Measurements from ENCODE around the gene FAM20C.
"Not testable (repeated sequence)": the region's sequence is repeated elsewhere in the genome, so short reads cannot be mapped to it uniquely, and the experiment has no call there.

FAM20C gene

DNA sequence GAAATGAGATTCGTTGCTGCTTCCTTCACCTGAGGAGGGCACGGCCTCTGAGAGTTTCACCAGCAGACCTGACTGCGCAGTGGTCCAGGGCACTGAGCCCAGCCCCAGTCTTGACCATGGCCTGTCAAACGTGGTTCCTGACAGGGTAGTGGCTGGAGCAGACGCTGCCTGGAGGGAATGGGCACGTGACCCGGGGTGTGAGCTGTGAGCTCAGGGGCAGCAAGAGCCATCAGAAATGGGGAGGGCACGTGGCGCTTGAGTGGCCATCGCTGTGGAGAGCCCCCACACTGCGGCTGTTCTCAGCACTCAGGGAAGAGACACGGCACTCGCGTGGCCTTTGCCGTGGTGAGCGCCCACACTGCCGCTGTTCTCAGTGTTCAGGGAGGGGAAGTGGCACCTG is 12.0 kb downstream of the FAM20C start:
- TF ChIP-seq SP3 (tag by site-specific recombination; IDR thresholded peaks at IDR 0.05) = no peak
- TF ChIP-seq ZNF292 (tag by site-specific recombination; IDR thresholded peaks at IDR 0.05; ENCODE audit: borderline replicate concordance, low read depth) = no peak
- TF ChIP-seq ZNF202 (tag by site-specific recombination; IDR thresholded peaks at IDR 0.05; ENCODE audit: borderline replicate concordance) = no peak
- POLR2A ChIA-PET = no interaction called here
- CTCF ChIA-PET = no interaction called here
- Histone ChIP-seq H3K9me3 (ENCODE audit: control insufficient read depth, insufficient read depth, low read depth, low read length) (no peaks in the 10 kb centered on the region), H3K27ac (ENCODE audit: extremely low read depth, low read depth, low read length) (no peak overlapping the region), H3K4me1 (ENCODE audit: control insufficient read depth, insufficient read depth, low read length) (no peaks in the 10 kb centered on the region), H3K36me3 (ENCODE audit: control insufficient read depth in 2 of 2, insufficient read depth in 1 of 2, low read length in 2 of 2) (peaks cover 4 to 38% of the 10 kb centered on the region in 2 experiments; a peak in 2 of 3 replicates), H3K4me3 (ENCODE audit: low read depth, low read length) (no peak overlapping the region)

DNA sequence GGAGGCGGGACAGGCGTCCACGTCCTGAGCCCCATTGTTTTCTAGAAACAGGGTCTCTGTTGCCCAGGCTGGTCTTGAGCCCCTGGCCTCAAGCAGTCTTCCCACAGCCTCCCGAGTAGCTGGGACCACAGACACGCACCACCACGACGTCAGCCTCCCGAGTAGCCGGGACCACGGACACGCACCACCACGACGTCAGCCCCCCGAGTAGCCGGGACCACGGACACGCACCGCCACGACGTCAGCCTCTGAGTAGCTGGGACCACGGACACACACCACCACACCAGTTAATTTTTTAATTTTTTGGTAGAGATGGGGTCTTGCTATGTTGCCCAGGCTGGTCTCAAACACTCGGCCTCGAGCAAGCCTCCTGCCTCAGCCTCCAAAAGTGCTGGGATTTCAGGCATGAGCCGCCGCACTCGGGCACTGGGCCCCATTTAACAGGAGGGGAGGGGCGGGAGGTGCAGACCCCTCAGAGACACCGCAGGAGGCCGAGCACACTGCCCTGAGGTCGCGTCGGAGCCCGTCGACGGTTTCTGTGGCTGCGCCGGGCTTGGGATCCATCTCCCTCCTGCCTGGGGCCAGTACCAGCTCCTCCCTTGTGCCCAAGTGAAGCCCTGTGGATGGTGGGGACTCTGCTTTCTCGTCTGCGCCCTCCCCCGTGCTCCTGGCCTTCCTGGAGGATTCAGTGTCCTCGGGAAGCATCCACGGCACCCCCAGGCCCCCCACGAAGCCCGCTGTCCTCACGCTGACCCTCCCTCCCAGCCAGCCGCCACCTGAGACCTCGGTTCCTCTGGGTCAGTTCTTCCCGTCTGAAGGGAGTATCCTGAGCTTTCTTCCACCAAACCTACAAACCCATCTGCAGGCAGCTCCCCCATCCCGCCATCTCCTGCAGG is 13.0 kb downstream of the FAM20C start:
- CTCF ChIA-PET = no interaction called here
- Histone ChIP-seq H3K27ac (ENCODE audit: extremely low read depth, low read depth, low read length) (no peak overlapping the region), H3K4me3 (ENCODE audit: low read depth, low read length) (no peak overlapping the region), H3K9me3 (ENCODE audit: control insufficient read depth, insufficient read depth, low read depth, low read length) (no peaks in the 10 kb centered on the region), H3K36me3 (ENCODE audit: control insufficient read depth in 2 of 2, insufficient read depth in 1 of 2, low read length in 2 of 2) (peaks cover 4 to 38% of the 10 kb centered on the region in 2 experiments; a peak in 2 of 3 replicates), H3K4me1 (ENCODE audit: control insufficient read depth, insufficient read depth, low read length) (no peaks in the 10 kb centered on the region)
- POLR2A ChIA-PET = no interaction called here
- TF ChIP-seq, protein P1, sequence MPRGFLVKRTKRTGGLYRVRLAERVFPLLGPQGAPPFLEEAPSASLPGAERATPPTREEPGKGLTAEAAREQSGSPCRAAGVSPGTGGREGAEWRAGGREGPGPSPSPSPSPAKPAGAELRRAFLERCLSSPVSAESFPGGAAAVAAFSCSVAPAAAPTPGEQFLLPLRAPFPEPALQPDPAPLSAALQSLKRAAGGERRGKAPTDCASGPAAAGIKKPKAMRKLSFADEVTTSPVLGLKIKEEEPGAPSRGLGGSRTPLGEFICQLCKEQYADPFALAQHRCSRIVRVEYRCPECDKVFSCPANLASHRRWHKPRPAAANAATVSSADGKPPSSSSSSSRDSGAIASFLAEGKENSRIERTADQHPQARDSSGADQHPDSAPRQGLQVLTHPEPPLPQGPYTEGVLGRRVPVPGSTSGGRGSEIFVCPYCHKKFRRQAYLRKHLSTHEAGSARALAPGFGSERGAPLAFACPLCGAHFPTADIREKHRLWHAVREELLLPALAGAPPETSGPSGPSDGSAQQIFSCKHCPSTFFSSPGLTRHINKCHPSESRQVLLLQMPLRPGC (tag by site-specific recombination; IDR thresholded peaks at IDR 0.05) = no peak
- peak; percentile 90 for TF ChIP-seq ZNF121 (tag by site-specific recombination; IDR thresholded peaks at IDR 0.05)

DNA sequence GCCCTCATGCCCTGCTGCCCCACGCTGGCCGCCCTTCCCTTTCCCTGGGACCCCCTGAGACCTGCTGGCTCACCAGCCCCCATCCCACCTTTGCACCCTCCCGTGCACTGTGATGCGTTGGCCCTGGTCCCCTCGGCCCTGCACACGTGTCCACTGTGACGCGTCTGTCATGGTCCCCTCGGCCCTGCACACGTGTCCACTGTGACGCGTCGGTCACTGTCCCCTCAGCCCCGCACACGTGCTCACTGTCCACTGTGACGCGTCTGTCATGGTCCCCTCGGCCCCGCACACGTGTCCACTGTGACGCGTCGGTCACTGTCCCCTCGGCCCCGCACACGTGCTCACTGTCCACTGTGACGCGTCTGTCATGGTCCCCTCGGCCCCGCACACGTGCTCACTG is 14.0 kb downstream of the FAM20C start:
- H3K36me3 ChIP-seq (ENCODE audit: control insufficient read depth in 2 of 2, insufficient read depth in 1 of 2, low read length in 2 of 2) = peaks cover 4 to 35% of the 10 kb centered on the region in 2 experiments; a peak in 2 of 3 replicates
- POLR2A ChIA-PET; H3K4me1 ChIP-seq (ENCODE audit: control insufficient read depth, insufficient read depth, low read length); H3K27ac ChIP-seq (ENCODE audit: extremely low read depth, low read depth, low read length); CTCF ChIA-PET; H3K4me3 ChIP-seq (ENCODE audit: low read depth, low read length); H3K9me3 ChIP-seq (ENCODE audit: control insufficient read depth, insufficient read depth, low read depth, low read length): not testable (repeated sequence)

DNA sequence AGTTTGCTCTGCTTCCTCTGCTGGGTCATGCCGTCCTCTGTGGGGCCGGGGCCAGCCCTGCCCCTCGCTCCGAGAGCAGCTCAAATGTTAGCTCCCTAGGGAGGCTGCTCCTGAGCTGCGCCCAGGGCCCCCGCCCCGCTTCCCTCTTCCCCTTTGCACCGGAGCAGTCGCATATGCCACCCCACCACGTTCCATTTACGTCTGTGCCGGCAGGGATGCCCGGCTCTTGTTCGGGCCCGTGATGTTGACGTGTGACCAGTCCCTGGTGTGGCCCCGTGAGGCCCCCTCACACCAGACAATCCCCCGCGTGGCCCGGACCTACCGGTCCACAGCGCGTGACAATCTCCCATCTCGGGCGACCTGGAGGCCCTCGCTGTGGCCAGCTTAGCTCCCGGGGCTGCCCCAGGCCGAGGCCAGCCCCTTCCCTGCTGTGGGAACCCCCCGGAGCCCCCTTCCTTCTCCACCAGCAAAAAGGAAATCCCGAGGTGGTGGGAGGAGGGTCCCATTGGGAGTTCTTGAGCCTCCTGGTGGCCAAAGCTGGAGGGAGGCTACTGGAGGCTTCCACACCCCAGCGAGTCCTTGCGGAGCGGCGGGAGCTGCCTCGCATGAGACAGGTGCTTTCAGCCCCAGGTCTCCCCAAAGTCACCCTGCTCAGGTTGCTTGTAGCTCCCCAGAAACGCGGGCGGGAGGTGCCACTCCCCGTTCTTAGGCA is 15.2 kb downstream of the FAM20C start:
- ChIA-PET POLR2A (no interaction called here), CTCF (no interaction called here)
- Histone ChIP-seq H3K9me3 (ENCODE audit: control insufficient read depth, insufficient read depth, low read depth, low read length) (no peaks in the 10 kb centered on the region), H3K27ac (ENCODE audit: extremely low read depth, low read depth, low read length) (no peak overlapping the region), H3K4me3 (ENCODE audit: low read depth, low read length) (no peak overlapping the region), H3K4me1 (ENCODE audit: control insufficient read depth, insufficient read depth, low read length) (no peaks in the 10 kb centered on the region), H3K36me3 (ENCODE audit: control insufficient read depth in 2 of 2, insufficient read depth in 1 of 2, low read length in 2 of 2) (peaks cover 4 to 35% of the 10 kb centered on the region in 2 experiments; a peak in 2 of 3 replicates)
- TF ChIP-seq BCL11B (tag by site-specific recombination; IDR thresholded peaks at IDR 0.05; ENCODE audit: low read depth) = no peak
- no peak for TF ChIP-seq ZNF114 (tag by site-specific recombination; IDR thresholded peaks at IDR 0.05)
- no peak for TF ChIP-seq ZNF701 (tag by site-specific recombination; IDR thresholded peaks at IDR 0.05)
- no peak for TF ChIP-seq HOXA7 (CRISPR knock-in tag; IDR thresholded peaks at IDR 0.05; ENCODE audit: borderline replicate concordance)
- no peak for TF ChIP-seq ZNF670 (tag by site-specific recombination; IDR thresholded peaks at IDR 0.05; ENCODE audit: low read depth)
- TF ChIP-seq ZNF366 (tag by site-specific recombination; conservative IDR thresholded peaks at IDR 0.05) = no peak
- no peak for TF ChIP-seq ZNF416 (tag by site-specific recombination; IDR thresholded peaks at IDR 0.05)
- TF ChIP-seq, protein P2, sequence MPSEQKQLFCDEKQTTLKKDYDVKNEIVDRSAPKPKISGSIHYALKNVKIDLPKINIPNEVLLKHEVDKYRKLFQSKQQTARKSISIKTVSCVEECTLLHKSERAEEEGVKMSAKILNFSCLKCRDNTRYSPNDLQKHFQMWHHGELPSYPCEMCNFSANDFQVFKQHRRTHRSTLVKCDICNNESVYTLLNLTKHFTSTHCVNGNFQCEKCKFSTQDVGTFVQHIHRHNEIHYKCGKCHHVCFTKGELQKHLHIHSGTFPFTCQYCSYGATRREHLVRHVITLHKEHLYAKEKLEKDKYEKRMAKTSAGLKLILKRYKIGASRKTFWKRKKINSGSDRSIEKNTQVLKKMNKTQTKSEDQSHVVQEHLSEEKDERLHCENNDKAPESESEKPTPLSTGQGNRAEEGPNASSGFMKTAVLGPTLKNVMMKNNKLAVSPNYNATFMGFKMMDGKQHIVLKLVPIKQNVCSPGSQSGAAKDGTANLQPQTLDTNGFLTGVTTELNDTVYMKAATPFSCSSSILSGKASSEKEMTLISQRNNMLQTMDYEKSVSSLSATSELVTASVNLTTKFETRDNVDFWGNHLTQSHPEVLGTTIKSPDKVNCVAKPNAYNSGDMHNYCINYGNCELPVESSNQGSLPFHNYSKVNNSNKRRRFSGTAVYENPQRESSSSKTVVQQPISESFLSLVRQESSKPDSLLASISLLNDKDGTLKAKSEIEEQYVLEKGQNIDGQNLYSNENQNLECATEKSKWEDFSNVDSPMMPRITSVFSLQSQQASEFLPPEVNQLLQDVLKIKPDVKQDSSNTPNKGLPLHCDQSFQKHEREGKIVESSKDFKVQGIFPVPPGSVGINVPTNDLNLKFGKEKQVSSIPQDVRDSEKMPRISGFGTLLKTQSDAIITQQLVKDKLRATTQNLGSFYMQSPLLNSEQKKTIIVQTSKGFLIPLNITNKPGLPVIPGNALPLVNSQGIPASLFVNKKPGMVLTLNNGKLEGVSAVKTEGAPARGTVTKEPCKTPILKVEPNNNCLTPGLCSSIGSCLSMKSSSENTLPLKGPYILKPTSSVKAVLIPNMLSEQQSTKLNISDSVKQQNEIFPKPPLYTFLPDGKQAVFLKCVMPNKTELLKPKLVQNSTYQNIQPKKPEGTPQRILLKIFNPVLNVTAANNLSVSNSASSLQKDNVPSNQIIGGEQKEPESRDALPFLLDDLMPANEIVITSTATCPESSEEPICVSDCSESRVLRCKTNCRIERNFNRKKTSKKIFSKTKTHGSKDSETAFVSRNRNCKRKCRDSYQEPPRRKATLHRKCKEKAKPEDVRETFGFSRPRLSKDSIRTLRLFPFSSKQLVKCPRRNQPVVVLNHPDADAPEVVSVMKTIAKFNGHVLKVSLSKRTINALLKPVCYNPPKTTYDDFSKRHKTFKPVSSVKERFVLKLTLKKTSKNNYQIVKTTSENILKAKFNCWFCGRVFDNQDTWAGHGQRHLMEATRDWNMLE (tag by site-specific recombination; conservative IDR thresholded peaks at IDR 0.05; ENCODE audit: low read depth) = no peak
- TF ChIP-seq, protein P3, sequence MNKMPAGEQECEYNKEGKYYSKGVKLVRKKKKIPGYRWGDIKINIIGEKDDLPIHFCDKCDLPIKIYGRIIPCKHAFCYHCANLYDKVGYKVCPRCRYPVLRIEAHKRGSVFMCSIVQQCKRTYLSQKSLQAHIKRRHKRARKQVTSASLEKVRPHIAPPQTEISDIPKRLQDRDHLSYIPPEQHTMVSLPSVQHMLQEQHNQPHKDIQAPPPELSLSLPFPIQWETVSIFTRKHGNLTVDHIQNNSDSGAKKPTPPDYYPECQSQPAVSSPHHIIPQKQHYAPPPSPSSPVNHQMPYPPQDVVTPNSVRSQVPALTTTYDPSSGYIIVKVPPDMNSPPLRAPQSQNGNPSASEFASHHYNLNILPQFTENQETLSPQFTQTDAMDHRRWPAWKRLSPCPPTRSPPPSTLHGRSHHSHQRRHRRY (tag by site-specific recombination; IDR thresholded peaks at IDR 0.05) = no peak
- TF ChIP-seq ZNF561 (tag by site-specific recombination; IDR thresholded peaks at IDR 0.05; ENCODE audit: borderline replicate concordance) = no peak
- TF ChIP-seq FEZF1 (tag by site-specific recombination; IDR thresholded peaks at IDR 0.05) = no peak
- no peak for TF ChIP-seq KLF1 (tag by site-specific recombination; IDR thresholded peaks at IDR 0.05)
- no peak for TF ChIP-seq GLI2 (tag by site-specific recombination; IDR thresholded peaks at IDR 0.05; ENCODE audit: borderline replicate concordance, low read depth)
- no peak for TF ChIP-seq ZNF37A (tag by site-specific recombination; IDR thresholded peaks at IDR 0.05)
